HEK293 (cell line): ENCODE data around the gene POTEI.
"Not testable (repeated sequence)": the region's sequence is repeated elsewhere in the genome, so short reads cannot be mapped to it uniquely, and the experiment has no call there.

Source experiments
- ZBTB17 ChIP-seq: fragments of 450-650 bp; formaldehyde crosslinking; IDR thresholded peaks from 2 replicates; pipeline ENCODE4 v1.5.1; 2016; ENCODE audit warnings: missing biosample characterization, missing genetic modification characterization
- ZBTB7A ChIP-seq: fragments of 450-650 bp; formaldehyde crosslinking; IDR thresholded peaks from 2 replicates; pipeline ENCODE4 v1.5.1; 2016; ENCODE audit warnings: low read depth, missing biosample characterization, missing genetic modification characterization
- ZEB2 ChIP-seq: fragments of 450-650 bp; formaldehyde crosslinking; IDR thresholded peaks from 2 replicates; pipeline ENCODE4 v1.5.1; 2016; ENCODE audit warnings: missing biosample characterization, missing genetic modification characterization
- ZNF121 ChIP-seq: fragments of 450-650 bp; formaldehyde crosslinking; IDR thresholded peaks from 2 replicates; pipeline ENCODE4 v1.5.1; 2016; ENCODE audit warnings: missing biosample characterization, missing genetic modification characterization
- ZNF274 ChIP-seq, 2 experiments: fragments of 200-500 bp in 1 of 2; fragments of 450-650 bp in 1 of 2; sonication (Bioruptor generic) in 1 of 2; formaldehyde crosslinking in 1 of 2; IDR thresholded peaks; 2 replicates each; pipeline versions ENCODE4 v1.5.1 to v1.6.1; 2014 to 2016; ENCODE audit warnings: borderline replicate concordance in 1 of 2, inconsistent platforms in 1 of 2, low read length in 1 of 2, missing biosample characterization in 1 of 2, missing genetic modification characterization in 1 of 2
- ZNF488 ChIP-seq: fragments of 450-650 bp; formaldehyde crosslinking; IDR thresholded peaks from 2 replicates; pipeline ENCODE4 v1.5.1; 2016; ENCODE audit warnings: missing biosample characterization, missing genetic modification characterization
- ZNF785 ChIP-seq: fragments of 450-650 bp; formaldehyde crosslinking; IDR thresholded peaks from 2 replicates; pipeline ENCODE4 v1.5.1; 2016; ENCODE audit warnings: missing biosample characterization, missing genetic modification characterization
- TF ChIP-seq, protein P1 (sequence below): fragments of 450-650 bp; formaldehyde crosslinking; IDR thresholded peaks from 2 replicates; pipeline ENCODE4 v1.5.1; 2016; ENCODE audit warnings: missing biosample characterization, missing genetic modification characterization
- TF ChIP-seq, protein P2 (sequence below): fragments of 450-650 bp; formaldehyde crosslinking; IDR thresholded peaks from 2 replicates; pipeline ENCODE4 v1.5.1; 2016; ENCODE audit warnings: missing biosample characterization, missing genetic modification characterization
- TF ChIP-seq, protein P3 (sequence below): fragments of 450-650 bp; formaldehyde crosslinking; IDR thresholded peaks from 2 replicates; pipeline ENCODE4 v1.5.1; 2016; ENCODE audit warnings: missing biosample characterization, missing genetic modification characterization

GRCh38 chr2:130538271-130538670, 29.1 kb upstream of the POTEI start:
- TF ChIP-seq, protein P1, sequence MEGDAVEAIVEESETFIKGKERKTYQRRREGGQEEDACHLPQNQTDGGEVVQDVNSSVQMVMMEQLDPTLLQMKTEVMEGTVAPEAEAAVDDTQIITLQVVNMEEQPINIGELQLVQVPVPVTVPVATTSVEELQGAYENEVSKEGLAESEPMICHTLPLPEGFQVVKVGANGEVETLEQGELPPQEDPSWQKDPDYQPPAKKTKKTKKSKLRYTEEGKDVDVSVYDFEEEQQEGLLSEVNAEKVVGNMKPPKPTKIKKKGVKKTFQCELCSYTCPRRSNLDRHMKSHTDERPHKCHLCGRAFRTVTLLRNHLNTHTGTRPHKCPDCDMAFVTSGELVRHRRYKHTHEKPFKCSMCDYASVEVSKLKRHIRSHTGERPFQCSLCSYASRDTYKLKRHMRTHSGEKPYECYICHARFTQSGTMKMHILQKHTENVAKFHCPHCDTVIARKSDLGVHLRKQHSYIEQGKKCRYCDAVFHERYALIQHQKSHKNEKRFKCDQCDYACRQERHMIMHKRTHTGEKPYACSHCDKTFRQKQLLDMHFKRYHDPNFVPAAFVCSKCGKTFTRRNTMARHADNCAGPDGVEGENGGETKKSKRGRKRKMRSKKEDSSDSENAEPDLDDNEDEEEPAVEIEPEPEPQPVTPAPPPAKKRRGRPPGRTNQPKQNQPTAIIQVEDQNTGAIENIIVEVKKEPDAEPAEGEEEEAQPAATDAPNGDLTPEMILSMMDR, result not testable (repeated sequence)
- TF ChIP-seq, protein P2, sequence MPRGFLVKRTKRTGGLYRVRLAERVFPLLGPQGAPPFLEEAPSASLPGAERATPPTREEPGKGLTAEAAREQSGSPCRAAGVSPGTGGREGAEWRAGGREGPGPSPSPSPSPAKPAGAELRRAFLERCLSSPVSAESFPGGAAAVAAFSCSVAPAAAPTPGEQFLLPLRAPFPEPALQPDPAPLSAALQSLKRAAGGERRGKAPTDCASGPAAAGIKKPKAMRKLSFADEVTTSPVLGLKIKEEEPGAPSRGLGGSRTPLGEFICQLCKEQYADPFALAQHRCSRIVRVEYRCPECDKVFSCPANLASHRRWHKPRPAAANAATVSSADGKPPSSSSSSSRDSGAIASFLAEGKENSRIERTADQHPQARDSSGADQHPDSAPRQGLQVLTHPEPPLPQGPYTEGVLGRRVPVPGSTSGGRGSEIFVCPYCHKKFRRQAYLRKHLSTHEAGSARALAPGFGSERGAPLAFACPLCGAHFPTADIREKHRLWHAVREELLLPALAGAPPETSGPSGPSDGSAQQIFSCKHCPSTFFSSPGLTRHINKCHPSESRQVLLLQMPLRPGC (tag by site-specific recombination), result not testable (repeated sequence)
- TF ChIP-seq ZNF274 (IDR thresholded peaks at IDR 0.05; ENCODE audit: low read length); ZNF274 (tag by site-specific recombination; IDR thresholded peaks at IDR 0.05; ENCODE audit: borderline replicate concordance); ZBTB7A (tag by site-specific recombination); ZNF785 (tag by site-specific recombination); ZBTB17 (tag by site-specific recombination); ZEB2 (tag by site-specific recombination); ZNF488 (tag by site-specific recombination); ZNF121 (tag by site-specific recombination): not testable (repeated sequence)
- TF ChIP-seq, protein P3, sequence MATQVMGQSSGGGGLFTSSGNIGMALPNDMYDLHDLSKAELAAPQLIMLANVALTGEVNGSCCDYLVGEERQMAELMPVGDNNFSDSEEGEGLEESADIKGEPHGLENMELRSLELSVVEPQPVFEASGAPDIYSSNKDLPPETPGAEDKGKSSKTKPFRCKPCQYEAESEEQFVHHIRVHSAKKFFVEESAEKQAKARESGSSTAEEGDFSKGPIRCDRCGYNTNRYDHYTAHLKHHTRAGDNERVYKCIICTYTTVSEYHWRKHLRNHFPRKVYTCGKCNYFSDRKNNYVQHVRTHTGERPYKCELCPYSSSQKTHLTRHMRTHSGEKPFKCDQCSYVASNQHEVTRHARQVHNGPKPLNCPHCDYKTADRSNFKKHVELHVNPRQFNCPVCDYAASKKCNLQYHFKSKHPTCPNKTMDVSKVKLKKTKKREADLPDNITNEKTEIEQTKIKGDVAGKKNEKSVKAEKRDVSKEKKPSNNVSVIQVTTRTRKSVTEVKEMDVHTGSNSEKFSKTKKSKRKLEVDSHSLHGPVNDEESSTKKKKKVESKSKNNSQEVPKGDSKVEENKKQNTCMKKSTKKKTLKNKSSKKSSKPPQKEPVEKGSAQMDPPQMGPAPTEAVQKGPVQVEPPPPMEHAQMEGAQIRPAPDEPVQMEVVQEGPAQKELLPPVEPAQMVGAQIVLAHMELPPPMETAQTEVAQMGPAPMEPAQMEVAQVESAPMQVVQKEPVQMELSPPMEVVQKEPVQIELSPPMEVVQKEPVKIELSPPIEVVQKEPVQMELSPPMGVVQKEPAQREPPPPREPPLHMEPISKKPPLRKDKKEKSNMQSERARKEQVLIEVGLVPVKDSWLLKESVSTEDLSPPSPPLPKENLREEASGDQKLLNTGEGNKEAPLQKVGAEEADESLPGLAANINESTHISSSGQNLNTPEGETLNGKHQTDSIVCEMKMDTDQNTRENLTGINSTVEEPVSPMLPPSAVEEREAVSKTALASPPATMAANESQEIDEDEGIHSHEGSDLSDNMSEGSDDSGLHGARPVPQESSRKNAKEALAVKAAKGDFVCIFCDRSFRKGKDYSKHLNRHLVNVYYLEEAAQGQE, result not testable (repeated sequence)
